Coronary artery (tissue), 2 donors: ENCODE data around the gene CAMTA1.

Source experiments
- DNase-seq: peaks from one replicate; pipeline ENCODE4 v3.0.0-alpha.2; 2017; ENCODE audit warnings: low spot score
- H3K27ac ChIP-seq, 2 donors: fragments of 200-600 bp; sonication (generic); one replicate each; pipeline ENCODE4 v1.5.1; 2016 to 2019
- H3K4me3 ChIP-seq: fragments of 200-600 bp; sonication (generic); 2 replicates; pipeline ENCODE4 v1.5.1; 2016; ENCODE audit warnings: mild to moderate bottlenecking, moderate library complexity
- CTCF ChIP-seq: fragments of 200-600 bp; sonication (generic); IDR thresholded peaks from one replicate; pipeline ENCODE4 v1.5.1; 2019; ENCODE audit warnings: antibody characterized with exemption

Gene CAMTA1

GRCh38 chr1:6871300-6871972 is 86.2 kb downstream of the CAMTA1 start:
- TF ChIP-seq CTCF, result no peak
- Histone ChIP-seq H3K27ac (no peak overlapping the region), H3K4me3 (no peak overlapping the region)
- DNase-seq, result no peak

GRCh38 chr1:6872573-6873261 is 87.5 kb downstream of the CAMTA1 start:
- no peak for TF ChIP-seq CTCF
- DNase-seq, result no peak
- no peak overlapping the region for H3K4me3 ChIP-seq
- no peak overlapping the region for H3K27ac ChIP-seq

- DNase-seq, result no peak
- peak overlapping the region in 1 of 2 donors; percentile 35 for H3K27ac ChIP-seq
- no peak overlapping the region for H3K4me3 ChIP-seq
- no peak for TF ChIP-seq CTCF
Measured at GRCh38 chr1:6873298-6874015, 88.2 kb downstream of the CAMTA1 start.

GRCh38 chr1:6874298-6874697 is 89.0 kb downstream of the CAMTA1 start:
- TF ChIP-seq CTCF, result no peak
- no peak for DNase-seq
- Histone ChIP-seq H3K27ac (peak overlapping the region in 1 of 2 donors; percentile 35), H3K4me3 (no peak overlapping the region)

GRCh38 chr1:6880951-6881690 is 95.9 kb downstream of the CAMTA1 start:
- H3K4me3 ChIP-seq, result no peak overlapping the region
- no peak overlapping the region for H3K27ac ChIP-seq
- DNase-seq, result no peak
- TF ChIP-seq CTCF, result no peak

- TF ChIP-seq CTCF, result no peak
- H3K27ac ChIP-seq, result no peak overlapping the region
- no peak for DNase-seq
Measured at GRCh38 chr1:6882414-6882813, 97.2 kb downstream of the CAMTA1 start.

More at GRCh38 chr1:6882414-6882813, 97.2 kb downstream of the CAMTA1 start:
- no peak overlapping the region for H3K4me3 ChIP-seq
